ENCODE measurements around the gene QRFP. TPM values are rescaled to one million over a fixed set of nuclear protein-coding genes. Genes with fewer than 3 reads are reported as not detected.

The QRFP gene
- total RNA-seq, 2 experiments from 2014 or later = not detected

GRCh38 chr9:130929571-130930038, 33.0 kb upstream of the QRFP start:
- Mint-ChIP-seq H3K27me3 (peaks cover 19% of the 10 kb centered on the region), H3K36me3 (ENCODE audit: low read depth) (no peaks in the 10 kb centered on the region), H3K4me1 (no peaks in the 10 kb centered on the region), H3K4me3 (no peak overlapping the region), H3K27ac (no peak overlapping the region), H3K9me3 (no peaks in the 10 kb centered on the region)
- no peak for DNase-seq
- ChIA-PET POLR2A (no interaction called here), CTCF (no interaction called here)

- Mint-ChIP-seq H3K4me1 (no peaks in the 10 kb centered on the region), H3K4me3 (no peak overlapping the region), H3K27ac (no peak overlapping the region), H3K36me3 (ENCODE audit: low read depth) (no peaks in the 10 kb centered on the region), H3K27me3 (peaks cover 15% of the 10 kb centered on the region), H3K9me3 (no peaks in the 10 kb centered on the region)
- DNase-seq = no peak
- CTCF ChIA-PET = interaction anchor here (0.6 to 0.8 kb wide), 2 partner anchors 19 to 479 kb away, joined by 3 read pairs; no protein-coding TSS in a partner anchor
- POLR2A ChIA-PET = no interaction called here
Measured at GRCh38 chr9:130927995-130928900, 31.6 kb upstream of the QRFP start.

- no peak for DNase-seq
- POLR2A ChIA-PET = no interaction called here
- Mint-ChIP-seq H3K4me1 (no peaks in the 10 kb centered on the region), H3K9me3 (no peaks in the 10 kb centered on the region), H3K4me3 (no peak overlapping the region), H3K36me3 (ENCODE audit: low read depth) (no peaks in the 10 kb centered on the region), H3K27me3 (peaks cover 6% of the 10 kb centered on the region), H3K27ac (no peak overlapping the region)
- CTCF ChIA-PET = interaction anchor here (0.6 kb wide), 1 partner anchor 89 kb away, joined by 3 read pairs; no protein-coding TSS in a partner anchor
Measured at GRCh38 chr9:130927338-130927737, 30.7 kb upstream of the QRFP start.

DNA sequence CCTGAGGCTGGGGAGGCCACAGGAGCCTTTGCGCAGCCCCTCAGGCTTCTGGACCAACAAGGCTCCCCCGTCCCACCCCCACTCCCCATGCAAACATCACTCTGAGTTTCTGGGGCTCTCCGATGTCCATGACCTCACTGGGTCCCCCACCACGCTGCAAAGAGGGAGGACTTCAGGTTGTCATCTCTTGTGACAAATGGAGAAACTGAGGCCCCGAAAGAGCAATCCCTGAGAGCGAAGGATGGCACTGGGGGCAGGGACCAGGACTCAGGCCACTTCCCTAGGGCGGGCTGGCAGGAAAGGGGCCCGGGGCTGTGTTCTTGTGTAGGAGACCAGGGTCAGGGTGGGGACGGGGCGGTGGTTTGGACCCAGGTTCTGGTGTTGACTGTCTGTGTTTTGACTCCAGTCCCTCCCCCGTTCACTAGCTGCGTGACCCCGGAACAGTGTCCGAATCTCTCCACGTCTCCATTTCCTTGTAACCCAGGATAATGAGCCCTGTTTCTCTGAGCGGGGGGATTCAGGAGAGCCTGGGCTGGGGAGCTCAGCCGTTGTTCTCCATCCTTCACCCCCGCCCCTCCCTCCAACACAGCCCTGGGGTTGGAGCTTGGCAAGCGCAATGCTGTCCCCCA, 28.6 kb upstream of the QRFP start:
- Mint-ChIP-seq H3K9me3 (no peaks in the 10 kb centered on the region), H3K4me1 (no peaks in the 10 kb centered on the region), H3K4me3 (no peak overlapping the region), H3K27me3 (no peaks in the 10 kb centered on the region), H3K36me3 (ENCODE audit: low read depth) (no peaks in the 10 kb centered on the region), H3K27ac (no peak overlapping the region)
- ChIA-PET POLR2A (no interaction called here), CTCF (no interaction called here)
- DNase-seq = no peak

DNA sequence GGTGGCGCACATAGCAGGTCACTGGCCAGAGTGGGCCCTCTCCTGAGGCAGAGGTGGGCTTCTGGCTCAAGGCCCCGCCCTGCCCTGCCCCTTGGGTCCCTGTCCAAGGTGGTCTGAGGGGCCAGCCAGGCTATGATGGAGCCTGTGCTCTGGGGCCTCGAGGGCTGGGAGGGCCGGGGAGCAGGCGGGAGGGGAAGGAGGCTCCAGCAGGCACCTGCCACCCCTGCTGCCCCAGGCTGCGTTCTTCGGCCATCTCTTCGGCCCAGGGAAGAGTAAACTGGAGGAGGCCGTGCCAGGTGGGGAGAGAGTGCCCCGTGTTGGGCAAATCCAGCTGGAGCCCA, 27.8 kb upstream of the QRFP start:
- POLR2A ChIA-PET = no interaction called here
- Mint-ChIP-seq H3K36me3 (ENCODE audit: low read depth) (no peaks in the 10 kb centered on the region), H3K27me3 (no peaks in the 10 kb centered on the region), H3K27ac (no peak overlapping the region), H3K4me3 (no peak overlapping the region), H3K4me1 (no peaks in the 10 kb centered on the region), H3K9me3 (no peaks in the 10 kb centered on the region)
- CTCF ChIA-PET = no interaction called here
- no peak for DNase-seq

GRCh38 chr9:130923611-130924447, 27.2 kb upstream of the QRFP start:
- H3K4me3 Mint-ChIP-seq = no peak overlapping the region
- H3K4me1 Mint-ChIP-seq = no peaks in the 10 kb centered on the region
- ChIA-PET CTCF (no interaction called here), POLR2A (no interaction called here)
- H3K27me3 Mint-ChIP-seq = no peaks in the 10 kb centered on the region
- H3K9me3 Mint-ChIP-seq = no peaks in the 10 kb centered on the region
- H3K27ac Mint-ChIP-seq = no peak overlapping the region
- no peak for DNase-seq
- no peaks in the 10 kb centered on the region for H3K36me3 Mint-ChIP-seq (ENCODE audit: low read depth)

- H3K36me3 Mint-ChIP-seq (ENCODE audit: low read depth) = no peaks in the 10 kb centered on the region
- CTCF ChIA-PET = no interaction called here
- H3K27ac Mint-ChIP-seq = no peak overlapping the region
- no peak for DNase-seq
- H3K4me3 Mint-ChIP-seq = no peak overlapping the region
- no peaks in the 10 kb centered on the region for H3K9me3 Mint-ChIP-seq
- H3K27me3 Mint-ChIP-seq = no peaks in the 10 kb centered on the region
- POLR2A ChIA-PET = no interaction called here
- H3K4me1 Mint-ChIP-seq = no peaks in the 10 kb centered on the region
Measured at GRCh38 chr9:130922893-130923610, 26.4 kb upstream of the QRFP start.

- Mint-ChIP-seq H3K27ac (no peak overlapping the region), H3K9me3 (no peaks in the 10 kb centered on the region)
- POLR2A ChIA-PET = no interaction called here
Measured at GRCh38 chr9:130921989-130922892, 25.6 kb upstream of the QRFP start.

GRCh38 chr9:130921300-130921988, 24.8 kb upstream of the QRFP start:
- H3K27me3 Mint-ChIP-seq = no peaks in the 10 kb centered on the region
- H3K4me3 Mint-ChIP-seq = no peak overlapping the region
- H3K9me3 Mint-ChIP-seq = no peaks in the 10 kb centered on the region
- no peak overlapping the region for H3K27ac Mint-ChIP-seq
- CTCF ChIA-PET = no interaction called here
- no peak for DNase-seq
- no peaks in the 10 kb centered on the region for H3K36me3 Mint-ChIP-seq (ENCODE audit: low read depth)
- POLR2A ChIA-PET = interaction anchor here (0.6 kb wide), 1 partner anchor 60 kb away, joined by 3 read pairs; no protein-coding TSS in a partner anchor
- H3K4me1 Mint-ChIP-seq = no peaks in the 10 kb centered on the region

More at GRCh38 chr9:130921989-130922892, 25.6 kb upstream of the QRFP start:
- Mint-ChIP-seq H3K36me3 (ENCODE audit: low read depth) (no peaks in the 10 kb centered on the region), H3K4me3 (no peak overlapping the region), H3K4me1 (no peaks in the 10 kb centered on the region), H3K27me3 (no peaks in the 10 kb centered on the region)
- CTCF ChIA-PET = no interaction called here
- DNase-seq = no peak

DNA sequence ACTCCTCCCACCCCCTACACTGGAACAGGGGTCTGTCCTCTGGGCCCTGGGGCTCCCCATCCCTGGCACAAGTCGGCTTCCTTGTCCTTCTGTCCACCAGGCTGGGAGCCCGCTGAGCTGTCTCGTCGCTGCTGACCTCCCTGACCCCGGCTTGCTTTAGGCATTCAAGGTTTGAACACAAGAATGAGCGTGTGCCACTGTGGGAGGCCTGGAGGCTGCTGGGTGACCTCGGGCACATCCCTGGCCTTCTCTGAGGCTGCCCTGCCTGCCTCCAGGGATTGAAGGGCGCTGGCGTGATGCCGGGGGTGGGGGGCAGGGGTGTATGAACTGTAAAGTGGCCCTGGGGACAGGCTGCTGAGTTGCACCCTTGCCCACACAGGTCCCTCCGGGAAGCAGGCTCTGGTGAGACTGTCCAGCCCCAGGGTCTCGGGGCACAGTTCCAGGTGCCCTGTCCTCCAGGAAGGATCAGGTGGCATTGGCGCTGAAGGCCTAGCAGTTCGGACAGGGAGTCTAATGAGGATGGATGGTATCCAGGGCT, 24.2 kb upstream of the QRFP start:
- no peaks in the 10 kb centered on the region for H3K4me1 Mint-ChIP-seq
- DNase-seq = no peak
- CTCF ChIA-PET = no interaction called here
- H3K4me3 Mint-ChIP-seq = no peak overlapping the region
- H3K27ac Mint-ChIP-seq = no peak overlapping the region
- no peaks in the 10 kb centered on the region for H3K27me3 Mint-ChIP-seq
- no peaks in the 10 kb centered on the region for H3K9me3 Mint-ChIP-seq
- H3K36me3 Mint-ChIP-seq (ENCODE audit: low read depth) = no peaks in the 10 kb centered on the region
- POLR2A ChIA-PET = interaction anchor here (0.6 kb wide), 1 partner anchor 60 kb away, joined by 3 read pairs; no protein-coding TSS in a partner anchor

- no peaks in the 10 kb centered on the region for H3K4me1 Mint-ChIP-seq
Measured at GRCh38 chr9:130920233-130920632, 23.6 kb upstream of the QRFP start.

More at GRCh38 chr9:130920233-130920632, 23.6 kb upstream of the QRFP start:
- ChIA-PET CTCF (no interaction called here), POLR2A (no interaction called here)
- no peak for DNase-seq
- Mint-ChIP-seq H3K27ac (no peak overlapping the region), H3K9me3 (no peaks in the 10 kb centered on the region), H3K27me3 (no peaks in the 10 kb centered on the region), H3K36me3 (ENCODE audit: low read depth) (no peaks in the 10 kb centered on the region), H3K4me3 (no peak overlapping the region)

Measured in activated CD4-positive, alpha-beta T cell treated with anti-CD3 and anti-CD28 coated beads, Interleukin-2, amount 10 ng/mL, durations not matched to agents 7 days and 5 days (primary cell).